H1 (cell line): ENCODE measurements around the gene RALY.

ENCODE experiments used
- JUND ChIP-seq: IDR thresholded peaks from 2 replicates; pipeline ENCODE4 v1.6.1; 2011; ENCODE audit warnings: mild to moderate bottlenecking, improper control_type of control experiment, low read length
- SIN3A ChIP-seq, 2 experiments: IDR thresholded peaks in 1 of 2; conservative IDR thresholded peaks in 1 of 2; 2 replicates each; pipeline ENCODE4 v1.6.1; 2011 to 2012; ENCODE audit warnings: low read length in 2 of 2, improper control_type of control experiment in 1 of 2, low read depth in 1 of 2, mild to moderate bottlenecking in 1 of 2
- TF ChIP-seq, protein P1 (sequence below), 3 experiments: IDR thresholded peaks; 1 replicate in 2 of 3; 2 replicates in 1 of 3; pipeline versions ENCODE4 v1.5.1 to v1.6.1; 2011; ENCODE audit warnings: low read length in 3 of 3, mild to moderate bottlenecking in 3 of 3, inconsistent platforms in 2 of 3, low read depth in 1 of 3, moderate library complexity in 1 of 3; ENCODE audit not compliant: insufficient read depth in 1 of 3; ENCODE audit errors: control extremely low read depth in 1 of 3

- TF ChIP-seq, protein P1, sequence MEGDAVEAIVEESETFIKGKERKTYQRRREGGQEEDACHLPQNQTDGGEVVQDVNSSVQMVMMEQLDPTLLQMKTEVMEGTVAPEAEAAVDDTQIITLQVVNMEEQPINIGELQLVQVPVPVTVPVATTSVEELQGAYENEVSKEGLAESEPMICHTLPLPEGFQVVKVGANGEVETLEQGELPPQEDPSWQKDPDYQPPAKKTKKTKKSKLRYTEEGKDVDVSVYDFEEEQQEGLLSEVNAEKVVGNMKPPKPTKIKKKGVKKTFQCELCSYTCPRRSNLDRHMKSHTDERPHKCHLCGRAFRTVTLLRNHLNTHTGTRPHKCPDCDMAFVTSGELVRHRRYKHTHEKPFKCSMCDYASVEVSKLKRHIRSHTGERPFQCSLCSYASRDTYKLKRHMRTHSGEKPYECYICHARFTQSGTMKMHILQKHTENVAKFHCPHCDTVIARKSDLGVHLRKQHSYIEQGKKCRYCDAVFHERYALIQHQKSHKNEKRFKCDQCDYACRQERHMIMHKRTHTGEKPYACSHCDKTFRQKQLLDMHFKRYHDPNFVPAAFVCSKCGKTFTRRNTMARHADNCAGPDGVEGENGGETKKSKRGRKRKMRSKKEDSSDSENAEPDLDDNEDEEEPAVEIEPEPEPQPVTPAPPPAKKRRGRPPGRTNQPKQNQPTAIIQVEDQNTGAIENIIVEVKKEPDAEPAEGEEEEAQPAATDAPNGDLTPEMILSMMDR (IDR thresholded peaks at IDR 0.05; ENCODE audit: control extremely low read depth in 1 of 3, insufficient read depth in 1 of 3, low read depth in 1 of 3, low read length in 3 of 3): no peak
- TF ChIP-seq SIN3A (conservative IDR thresholded peaks at IDR 0.05 in 1 of 2, IDR thresholded peaks at IDR 0.05 in 1 of 2; ENCODE audit: low read depth in 1 of 2, low read length in 2 of 2) (no peak), JUND (no peak)
These were observed 49.3 kb downstream of the RALY start for GRCh38 chr20:34043025-34043424.
